ENCODE measurements around the gene CHAD.
A peak's percentile ranks its signal among the peaks of the same experiment; 100 is the strongest.
"Not testable (repeated sequence)": the region's sequence is repeated elsewhere in the genome, so short reads cannot be mapped to it uniquely, and the experiment has no call there.

The CHAD gene

GRCh38 chr17:50452630-50453300 is 15.9 kb downstream of the CHAD start:
- no peak for DNase-seq

- DNase-seq = no peak
Observed at GRCh38 chr17:50451943-50452629, 16.6 kb downstream of the CHAD start.

- DNase-seq = no peak
Observed at GRCh38 chr17:50448643-50449042, 20.0 kb downstream of the CHAD start.

GRCh38 chr17:50447870-50448595 is 20.6 kb downstream of the CHAD start:
- no peak for DNase-seq

GRCh38 chr17:50445730-50446325 is 22.9 kb downstream of the CHAD start:
- no peak for DNase-seq

GRCh38 chr17:50444841-50445715 is 23.6 kb downstream of the CHAD start:
- DNase-seq = no peak

- DNase-seq = no peak
Observed at GRCh38 chr17:50443505-50443974, 25.1 kb downstream of the CHAD start.

- DNase-seq = no peak
Observed at GRCh38 chr17:50440838-50441829, 27.5 kb downstream of the CHAD start.

- DNase-seq = no peak
Observed at GRCh38 chr17:50440172-50440837, 28.4 kb downstream of the CHAD start.

GRCh38 chr17:50439008-50439407 is 29.7 kb downstream of the CHAD start:
- no peak for DNase-seq

GRCh38 chr17:50437409-50437808 is 31.3 kb downstream of the CHAD start:
- no peak for DNase-seq

GRCh38 chr17:50432125-50432762 is 36.4 kb downstream of the CHAD start:
- DNase-seq = no peak

- DNase-seq = no peak
Observed at GRCh38 chr17:50430821-50431618, 37.7 kb downstream of the CHAD start.

- DNase-seq = no peak
Observed at GRCh38 chr17:50429793-50430192, 38.9 kb downstream of the CHAD start.

GRCh38 chr17:50428831-50429424 is 39.8 kb downstream of the CHAD start:
- DNase-seq = no peak

GRCh38 chr17:50428126-50428525 is 40.6 kb downstream of the CHAD start:
- not testable (repeated sequence) for DNase-seq

GRCh38 chr17:50426814-50427787 is 41.6 kb downstream of the CHAD start:
- peak; percentile 3 to 9 for DNase-seq

- no peak for DNase-seq
Observed at GRCh38 chr17:50426472-50426782, 42.3 kb downstream of the CHAD start.
